Measurements from ENCODE around the gene SCD.

SCD gene

DNA sequence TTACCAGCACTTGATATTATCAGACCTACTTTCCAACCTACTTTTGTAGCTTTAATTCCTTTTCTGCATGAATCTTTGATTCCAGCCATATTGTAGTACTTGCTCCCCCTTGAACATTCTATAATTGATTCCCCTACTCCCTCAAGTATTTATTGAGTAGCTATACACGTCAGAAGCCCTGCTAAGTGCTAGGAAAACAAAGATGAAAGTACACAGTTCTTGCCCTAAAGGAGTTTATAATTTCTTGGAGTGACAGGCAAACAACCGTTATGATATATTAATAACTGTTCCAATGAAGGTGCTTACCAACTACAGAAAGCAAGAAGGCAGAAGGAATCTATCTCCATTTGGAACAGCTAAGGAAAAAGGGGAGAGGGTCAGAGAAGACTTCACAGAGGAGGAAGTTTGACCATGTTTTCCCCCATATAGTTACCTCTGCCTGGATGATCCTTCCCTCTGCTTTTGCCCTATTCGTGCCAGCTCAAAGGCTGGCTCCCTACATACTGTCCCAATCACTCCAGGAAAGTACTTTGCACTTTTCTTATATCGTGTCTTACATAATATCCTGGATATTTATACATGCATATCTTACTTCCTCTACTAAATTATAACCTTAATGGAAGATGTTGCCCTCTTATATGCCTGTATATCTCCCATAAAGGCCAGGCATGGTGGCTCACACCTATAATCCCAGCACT lies 54.7 kb downstream of the SCD start:
- DNase-seq (ENCODE audit: low read depth in 2 of 2), result no peak

DNA sequence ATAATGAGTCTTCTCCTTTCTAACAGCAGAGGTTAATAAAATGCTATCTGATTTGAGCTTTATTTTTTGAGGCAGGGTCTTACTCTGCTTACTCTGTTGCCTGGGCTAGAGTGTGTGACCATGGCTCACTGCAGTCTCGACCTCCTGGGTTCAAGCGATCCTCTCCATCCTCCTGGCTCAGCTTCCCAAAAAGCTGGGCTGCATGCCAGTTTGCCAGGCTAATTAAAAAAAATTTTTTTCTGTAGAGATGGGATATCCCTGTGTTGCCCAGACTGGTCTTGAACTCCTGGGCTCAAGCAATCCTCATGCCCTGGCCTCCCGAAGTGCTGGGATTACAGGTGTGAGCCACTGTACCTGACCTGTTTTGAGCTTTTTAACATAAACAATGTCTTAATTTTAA lies 56.7 kb downstream of the SCD start:
- DNase-seq (ENCODE audit: low read depth in 2 of 2), result no peak

DNA sequence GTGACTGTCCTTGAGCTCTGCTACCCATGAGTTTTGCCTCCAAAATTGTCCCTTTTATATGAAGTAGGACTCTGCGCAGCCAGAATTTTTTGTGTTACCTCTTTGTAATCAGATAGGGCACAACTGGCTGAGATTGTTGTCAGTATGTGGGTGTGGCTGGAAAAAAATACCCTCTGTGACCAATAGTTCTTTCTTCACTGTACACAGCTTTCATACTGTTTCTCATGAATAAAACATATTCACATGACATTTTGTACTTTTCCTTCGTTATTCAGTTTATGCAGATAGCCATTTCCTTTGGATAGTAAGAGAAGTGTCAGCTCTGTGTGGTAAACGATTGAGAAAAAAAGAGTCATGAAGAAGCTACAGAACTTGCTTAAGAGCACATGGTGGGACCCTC lies 66.1 kb downstream of the SCD start:
- DNase-seq (ENCODE audit: low read depth in 2 of 2), result no peak

Data from stimulated activated CD8-positive, alpha-beta memory T cell treated with anti-CD3 and anti-CD28 coated beads, Interleukin-15, amount 100 ng/mL, for 4 hours (primary cell).